K562 (cell line): ENCODE measurements around the gene ADGRD1. TPM values are rescaled to one million over a fixed set of nuclear protein-coding genes. Genes with fewer than 3 reads are reported as not detected.

Source experiments
- ATAC-seq: fragments of 200-7000 bp; cut with Tn5 transposase; 3 replicates; pipeline ENCODE4 v1.9.1; 2020; ENCODE audit warnings: moderate library complexity
- BruUV-seq: library from RNA; stranded (reverse); fragments of 400-500 nt; replicated peaks from 2 replicates; lab custom pipeline; 2021; lab: Mats Ljungman, UMichigan
- CTCF ChIA-PET: fragments of 300-600 bp; formaldehyde crosslinking; extraction: SDS; loops from one replicate; lab custom pipeline; 2021; ENCODE audit warnings: low intra/inter-chr PET ratio; lab: Yijun Ruan, JAX
- POLR2A ChIA-PET: fragments of 300-600, 350-650 bp; sonication (Branson Sonifier 250); formaldehyde crosslinking; extraction: SDS; loops from one replicate; lab custom pipeline; 2021; ENCODE audit warnings: antibody characterized with exemption, inconsistent platforms; lab: Yijun Ruan, JAX
- DNase-seq, 4 experiments: peaks; one replicate each; pipeline versions ENCODE4 v3.0.0 to v3.0.0-alpha.2; 2011 to 2018; ENCODE audit warnings: low spot score in 3 of 4, mixed read lengths in 3 of 4; ENCODE audit errors: extremely low read depth in 1 of 4
- FAIRE-seq: peaks from 2 replicates; lab custom pipeline; 2011; peaks lifted over from hg19 to GRCh38; lab: Jason Lieb, UNC
- H2AFZ ChIP-seq: 2 replicates; pipeline ENCODE4 v1.6.0; 2011; ENCODE audit warnings: low read depth, low read length, control low read depth, inconsistent platforms
- H3K27ac ChIP-seq: fragments of 200-600 bp; 3 replicates; pipeline ENCODE4 v1.8.0; 2011; ENCODE audit warnings: low read depth, mild to moderate bottlenecking, control low read depth, inconsistent platforms, low read length, moderate library complexity, mixed read lengths; ENCODE audit errors: extremely low read depth
- H3K27me3 ChIP-seq, 2 experiments: fragments of 300-600 bp in 1 of 2; 2 replicates in 1 of 2; 3 replicates in 1 of 2; pipeline versions ENCODE4 v1.6.0 to v1.8.0; 2011; ENCODE audit warnings: inconsistent platforms in 2 of 2, low read length in 2 of 2, mild to moderate bottlenecking in 1 of 2, mixed read lengths in 1 of 2, moderate library complexity in 1 of 2; ENCODE audit not compliant: control insufficient read depth in 2 of 2, insufficient read depth in 2 of 2
- H3K36me3 ChIP-seq: fragments of 300-600 bp; 3 replicates; pipeline ENCODE4 v1.8.0; 2011; ENCODE audit warnings: mild to moderate bottlenecking, low read length, inconsistent platforms; ENCODE audit not compliant: control insufficient read depth, insufficient read depth
- H3K4me1 ChIP-seq, 2 experiments: fragments of 200-600 bp in 1 of 2; replicated peaks in 1 of 2; 2 replicates in 1 of 2; 3 replicates in 1 of 2; pipeline versions ENCODE4 v1.5.1 to v1.8.0; 2011; ENCODE audit warnings: inconsistent platforms in 2 of 2, low read length in 2 of 2, mild to moderate bottlenecking in 1 of 2, mixed read lengths in 1 of 2, moderate library complexity in 1 of 2; ENCODE audit not compliant: control insufficient read depth in 2 of 2, insufficient read depth in 2 of 2
- H3K4me2 ChIP-seq: 2 replicates; pipeline ENCODE4 v1.6.1; 2011; ENCODE audit warnings: low read length, control low read depth, inconsistent platforms, mixed read lengths; ENCODE audit not compliant: insufficient read depth
- H3K4me3 ChIP-seq: fragments of 200-600 bp; sonication (generic), shearing (Covaris generic); 2 replicates; pipeline ENCODE4 v1.5.1; 2016; ENCODE audit warnings: control low read depth, inconsistent platforms
- H3K79me2 ChIP-seq: fragments of 200-600 bp; 3 replicates; pipeline ENCODE4 v1.8.0; 2011; ENCODE audit warnings: low read length, inconsistent platforms; ENCODE audit not compliant: control insufficient read depth, insufficient read depth
- H3K9ac ChIP-seq, 2 experiments: 2 replicates each; pipeline versions ENCODE4 v1.6.0 to v1.6.1; 2011; ENCODE audit warnings: low read depth in 2 of 2, low read length in 2 of 2, control low read depth in 1 of 2, inconsistent platforms in 1 of 2, mild to moderate bottlenecking in 1 of 2, mixed read lengths in 1 of 2; ENCODE audit not compliant: insufficient read depth in 1 of 2
- H3K9me1 ChIP-seq: one replicate; pipeline ENCODE4 v1.6.0; 2011; ENCODE audit warnings: inconsistent platforms, mild to moderate bottlenecking, low read length, moderate library complexity; ENCODE audit not compliant: control insufficient read depth, insufficient read depth
- H3K9me3 ChIP-seq: replicated peaks from 2 replicates; pipeline ENCODE4 v1.5.1; 2011; ENCODE audit warnings: low read depth, low read length, inconsistent platforms; ENCODE audit not compliant: control insufficient read depth, insufficient read depth
- H4K20me1 ChIP-seq: replicated peaks from 2 replicates; pipeline ENCODE4 v1.6.1; 2011; ENCODE audit warnings: low read length, inconsistent platforms, mixed read lengths; ENCODE audit not compliant: control insufficient read depth, insufficient read depth
- DEAF1 ChIP-seq: fragments of 450-650 bp; formaldehyde crosslinking; IDR thresholded peaks from 2 replicates; pipeline ENCODE4 v1.4.0; 2020; ENCODE audit warnings: mild to moderate bottlenecking, moderate library complexity
- E2F6 ChIP-seq, 2 experiments: IDR thresholded peaks; 2 replicates each; pipeline ENCODE4 v1.6.1; 2011; ENCODE audit warnings: borderline replicate concordance in 1 of 2, control low read depth in 1 of 2, low read depth in 1 of 2, low read length in 1 of 2, mild to moderate bottlenecking in 1 of 2, mixed read lengths in 1 of 2, moderate library complexity in 1 of 2; ENCODE audit not compliant: insufficient read depth in 1 of 2, insufficient read length in 1 of 2, poor library complexity in 1 of 2, severe bottlenecking in 1 of 2; ENCODE audit errors: extremely low read depth in 1 of 2
- ILF3 ChIP-seq: fragments of 450-650 bp; IDR thresholded peaks from 2 replicates; pipeline ENCODE4 v1.6.1; 2018; ENCODE audit warnings: antibody characterized with exemption, mild to moderate bottlenecking, moderate library complexity, borderline replicate concordance
- NEUROD1 ChIP-seq: fragments of 150-350 bp; IDR thresholded peaks from 2 replicates; pipeline ENCODE4 v1.6.1; 2014; ENCODE audit warnings: borderline replicate concordance, low read length, low read depth; ENCODE audit not compliant: partially characterized antibody
- RBM25 ChIP-seq: fragments of 200-400 bp; formaldehyde crosslinking; IDR thresholded peaks from 2 replicates; pipeline ENCODE4 v1.6.1; 2018; ENCODE audit warnings: low read length, low read depth, moderate library complexity; ENCODE audit not compliant: severe bottlenecking
- TCF7 ChIP-seq: sonication (generic); IDR thresholded peaks from 2 replicates; pipeline ENCODE4 v1.6.1; 2016; ENCODE audit warnings: antibody characterized with exemption, borderline replicate concordance
- ZBTB5 ChIP-seq: fragments of 450-650 bp; IDR thresholded peaks from 2 replicates; pipeline ENCODE4 v1.6.1; 2017; ENCODE audit warnings: antibody characterized with exemption
- ZNF507 ChIP-seq: conservative IDR thresholded peaks from 2 replicates; pipeline ENCODE4 v1.6.1; 2017; ENCODE audit warnings: missing genetic modification characterization, missing compliant biosample characterization
- in situ Hi-C: fragments of 300-500 bp; cut with MboI; formaldehyde crosslinking; loops from 4 replicates; pipeline ENCODE4 v1.15.0; 2018; ENCODE audit warnings: inconsistent platforms, mixed read lengths
- intact Hi-C: fragments of 100-400 bp; cut with micrococcal nuclease; formaldehyde crosslinking; loops from 2 replicates; pipeline ENCODE4 v1.14.2; 2022
- polyA plus RNA-seq, 8 experiments: library from polyadenylated mRNA; depleted of rRNA in 4 of 8; stranded (reverse) in 5 of 8; unstranded in 3 of 8; fragments of >200 nt; fragmentation: Nextera tagmentation in 2 of 8; fragmentation: Illumina TruSeq in 1 of 8; extraction: Ambion mirVana in 2 of 8; extraction: Trizol in 1 of 8; gene quantifications; 2 replicates each; pipeline versions ENCODE4 v1.2.1 to v1.2.3, GENCODE V29; 2011 to 2014; ENCODE audit warnings: inconsistent platforms in 1 of 8, missing spikeins in 1 of 8
- total RNA-seq, 7 experiments: library from RNA; depleted of rRNA in 6 of 7; stranded (reverse); fragments of >200 nt in 6 of 7; fragmentation: Illumina TruSeq in 2 of 7; extraction: Trizol in 2 of 7; gene quantifications; 2 replicates each; pipeline versions ENCODE4 v1.2.1 to v1.2.3, GENCODE V29; 2011 to 2021; ENCODE audit warnings: low replicate concordance in 1 of 7

ADGRD1 gene
- total and polyA plus RNA-seq, 9 of the 15 experiments (the other 6 are each of a cell fraction or from before 2014, with no cell fraction given): 1.7 to 11.7 (median 3.3) TPM

DNA sequence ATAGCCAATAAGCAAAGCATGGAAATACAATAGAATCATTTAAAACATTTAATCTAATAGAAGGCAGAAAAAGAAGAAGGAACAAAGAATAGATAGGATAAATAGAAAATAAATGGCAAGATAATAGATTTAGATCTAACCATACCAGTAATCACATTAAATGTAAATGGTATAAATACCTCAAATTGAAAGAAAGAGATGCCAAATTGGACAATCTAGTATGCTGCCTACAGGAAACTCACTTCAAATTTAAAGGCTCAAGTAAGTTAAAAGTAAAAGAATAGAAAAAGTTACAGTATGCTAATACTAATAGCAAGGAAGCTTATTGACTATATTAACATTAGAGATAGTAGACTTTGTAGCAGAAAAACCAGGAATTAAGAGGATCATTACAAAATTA lies 41.8 kb upstream of the ADGRD1 start:
- in situ Hi-C loops: loop anchor here (10.0 kb wide), 1 partner anchor 213 kb away; no protein-coding TSS in a partner anchor

More for the DNA sequence above, 41.8 kb upstream of the ADGRD1 start:
- H3K79me2 ChIP-seq: no peaks in the 10 kb centered on the region
- POLR2A ChIA-PET: no interaction called here
- no peaks in the 10 kb centered on the region; the same call in 1 of the 2 replicates for H3K9me3 ChIP-seq
- TF ChIP-seq NEUROD1 (no peak), RBM25 (peak; percentile 15), ILF3 (no peak), ZNF507 (tag) (peak; percentile 96), TCF7 (no peak), ZBTB5 (no peak), E2F6 (IDR thresholded peaks at IDR 0.05; ENCODE audit: borderline replicate concordance in 1 of 2, extremely low read depth in 1 of 2, insufficient read depth in 1 of 2, insufficient read length in 1 of 2, low read depth in 1 of 2, low read length in 1 of 2, poor library complexity in 1 of 2, severe bottlenecking in 1 of 2) (no peak), DEAF1 (CRISPR knock-in tag) (no peak)
- BruUV-seq: no TSS peak
- H3K36me3 ChIP-seq: no peaks in the 10 kb centered on the region
- intact Hi-C loops: loop anchor here (10.0 kb wide), 2 partner anchors 147 to 913 kb away; partner anchors contain the start of gene MMP17
- no peak overlapping the region for H3K9ac ChIP-seq
- no peak for FAIRE-seq
- no peaks in the 10 kb centered on the region for H3K9me1 ChIP-seq
- H3K4me2 ChIP-seq: no peak overlapping the region
- no peak for DNase-seq
- H3K4me1 ChIP-seq: 0 out of 5 replicates have a peak, but pooled peaks cover 0 to 2% of the 10 kb centered on the region in 2 experiments
- peaks cover 4 to 16% of the 10 kb centered on the region in 2 experiments; a peak in 4 of 5 replicates for H3K27me3 ChIP-seq
- CTCF ChIA-PET: no interaction called here
- no peaks in the 10 kb centered on the region for H4K20me1 ChIP-seq
- no peak overlapping the region for H2AFZ ChIP-seq
- no peak overlapping the region for H3K4me3 ChIP-seq
- H3K27ac ChIP-seq: no peak overlapping the region
- no peak for ATAC-seq
